H1 (cell line): ENCODE results near the gene KLF9.

Experiments used
- CHD2 ChIP-seq: IDR thresholded peaks from 2 replicates; pipeline ENCODE4 v1.6.1; 2012; ENCODE audit warnings: low read length, improper control_type of control experiment
- CREB1 ChIP-seq: IDR thresholded peaks from 2 replicates; pipeline ENCODE4 v1.6.1; 2012; ENCODE audit warnings: inconsistent platforms
- TF ChIP-seq, protein P1 (sequence below), 3 experiments: IDR thresholded peaks; 1 replicate in 2 of 3; 2 replicates in 1 of 3; pipeline versions ENCODE4 v1.5.1 to v1.6.1; 2011; ENCODE audit warnings: low read length in 3 of 3, mild to moderate bottlenecking in 3 of 3, inconsistent platforms in 2 of 3, low read depth in 1 of 3, moderate library complexity in 1 of 3; ENCODE audit not compliant: insufficient read depth in 1 of 3; ENCODE audit errors: control extremely low read depth in 1 of 3

- TF ChIP-seq, protein P1, sequence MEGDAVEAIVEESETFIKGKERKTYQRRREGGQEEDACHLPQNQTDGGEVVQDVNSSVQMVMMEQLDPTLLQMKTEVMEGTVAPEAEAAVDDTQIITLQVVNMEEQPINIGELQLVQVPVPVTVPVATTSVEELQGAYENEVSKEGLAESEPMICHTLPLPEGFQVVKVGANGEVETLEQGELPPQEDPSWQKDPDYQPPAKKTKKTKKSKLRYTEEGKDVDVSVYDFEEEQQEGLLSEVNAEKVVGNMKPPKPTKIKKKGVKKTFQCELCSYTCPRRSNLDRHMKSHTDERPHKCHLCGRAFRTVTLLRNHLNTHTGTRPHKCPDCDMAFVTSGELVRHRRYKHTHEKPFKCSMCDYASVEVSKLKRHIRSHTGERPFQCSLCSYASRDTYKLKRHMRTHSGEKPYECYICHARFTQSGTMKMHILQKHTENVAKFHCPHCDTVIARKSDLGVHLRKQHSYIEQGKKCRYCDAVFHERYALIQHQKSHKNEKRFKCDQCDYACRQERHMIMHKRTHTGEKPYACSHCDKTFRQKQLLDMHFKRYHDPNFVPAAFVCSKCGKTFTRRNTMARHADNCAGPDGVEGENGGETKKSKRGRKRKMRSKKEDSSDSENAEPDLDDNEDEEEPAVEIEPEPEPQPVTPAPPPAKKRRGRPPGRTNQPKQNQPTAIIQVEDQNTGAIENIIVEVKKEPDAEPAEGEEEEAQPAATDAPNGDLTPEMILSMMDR (IDR thresholded peaks at IDR 0.05; ENCODE audit: control extremely low read depth in 1 of 3, insufficient read depth in 1 of 3, low read depth in 1 of 3, low read length in 3 of 3): no peak
- TF ChIP-seq CREB1 (no peak), CHD2 (no peak)
Measured at GRCh38 chr9:70352356-70352755, 62.1 kb downstream of the KLF9 start.
